Right lung (tissue), 5 donors: ENCODE results near the gene NAIF1. TPM values are rescaled to one million over a fixed set of nuclear protein-coding genes. Genes with fewer than 3 reads are reported as not detected.
A peak's percentile ranks its signal among the peaks of the same experiment; 100 is the strongest.
"Not testable (repeated sequence)": the region's sequence is repeated elsewhere in the genome, so short reads cannot be mapped to it uniquely, and the experiment has no call there.

Source experiments
- DNase-seq, 2 donors: peaks; one replicate each; pipeline ENCODE4 v3.0.0-alpha.2; 2013
- polyA plus RNA-seq, 5 donors: library from polyadenylated mRNA; unstranded; fragments of 120-200 nt; gene quantifications; one replicate each; pipeline versions ENCODE4 v1.2.1 to v1.2.3, GENCODE V29; 2013; ENCODE audit warnings: inconsistent platforms in 1 of 5, low replicate concordance in 1 of 5; ENCODE audit not compliant: insufficient read length in 5 of 5, insufficient read depth in 1 of 5

The NAIF1 gene
- polyA plus RNA-seq, 5 donors, result 8.0 to 12.6 (median 8.9) TPM

- no peak for DNase-seq
Observed at GRCh38 chr9:128088253-128088945, 21.3 kb upstream of the NAIF1 start.

GRCh38 chr9:128087262-128087661 lies 20.1 kb upstream of the NAIF1 start:
- DNase-seq, result no peak

GRCh38 chr9:128085943-128086342 lies 18.8 kb upstream of the NAIF1 start:
- DNase-seq, result no peak

GRCh38 chr9:128084746-128085145 lies 17.6 kb upstream of the NAIF1 start:
- no peak for DNase-seq

GRCh38 chr9:128082151-128082550 lies 15.0 kb upstream of the NAIF1 start:
- no peak for DNase-seq

GRCh38 chr9:128081056-128081455 lies 13.9 kb upstream of the NAIF1 start:
- DNase-seq, result peak; percentile 85

- DNase-seq, result no peak
Observed at GRCh38 chr9:128080206-128080605, 13.1 kb upstream of the NAIF1 start.

- DNase-seq, result no peak
Observed at GRCh38 chr9:128078504-128079434, 11.6 kb upstream of the NAIF1 start.

- no peak for DNase-seq
Observed at GRCh38 chr9:128077847-128078503, 10.9 kb upstream of the NAIF1 start.

- peak in 1 of 2 donors; percentile 66 for DNase-seq
Observed at GRCh38 chr9:128073253-128073886, 6.2 kb upstream of the NAIF1 start.

- DNase-seq, result peak; percentile 74 to 89
Observed at GRCh38 chr9:128072144-128073021, 5.3 kb upstream of the NAIF1 start.

GRCh38 chr9:128071475-128071874 lies 4.4 kb upstream of the NAIF1 start:
- DNase-seq, result not testable (repeated sequence)

- DNase-seq, result no peak
Observed at GRCh38 chr9:128070874-128071273, 3.8 kb upstream of the NAIF1 start.

GRCh38 chr9:128068386-128069205 lies 1.5 kb upstream of the NAIF1 start:
- DNase-seq, result no peak

GRCh38 chr9:128067645-128068385 lies 695 bp upstream of the NAIF1 start, which contains the start of gene SLC25A25:
TSS of gene SLC25A25 (plus strand) at chr9:128068232. CDS start at chr9:128068320, 88 bp downstream.
- DNase-seq, result peak; percentile 99 to 100

GRCh38 chr9:128065907-128066712 lies 1.0 kb downstream of the NAIF1 start:
- DNase-seq, result no peak

GRCh38 chr9:128062846-128063831 lies 4.0 kb downstream of the NAIF1 start:
- no peak for DNase-seq
